HUES6 (cell line): ENCODE results near the gene ERMARD.
A peak's percentile ranks its signal among the peaks of the same experiment; 100 is the strongest.

Experiments
- H3K27ac ChIP-seq: 2 replicates; pipeline ENCODE4 v1.7.0; 2013; ENCODE audit warnings: low read depth, mild to moderate bottlenecking, low read length, inconsistent platforms
- H3K27me3 ChIP-seq: 2 replicates; pipeline ENCODE4 v1.6.1; 2013; ENCODE audit warnings: low read length; ENCODE audit not compliant: control insufficient read depth, insufficient read depth
- H3K36me3 ChIP-seq: 2 replicates; pipeline ENCODE4 v1.6.1; 2013; ENCODE audit warnings: low read length; ENCODE audit not compliant: control insufficient read depth, insufficient read depth
- H3K4me1 ChIP-seq: 2 replicates; pipeline ENCODE4 v1.6.1; 2013; ENCODE audit warnings: low read length; ENCODE audit not compliant: control insufficient read depth, insufficient read depth
- H3K4me3 ChIP-seq: 2 replicates; pipeline ENCODE4 v1.5.1; 2013; ENCODE audit warnings: low read depth, low read length
- H3K9ac ChIP-seq: one replicate; pipeline ENCODE4 v1.6.1; 2013; ENCODE audit warnings: mild to moderate bottlenecking, low read length
- H3K9me3 ChIP-seq: 2 replicates; pipeline ENCODE4 v1.6.1; 2013; ENCODE audit warnings: low read depth, low read length; ENCODE audit not compliant: control insufficient read depth, insufficient read depth

Gene ERMARD

GRCh38 chr6:169722362-169723199 lies 28.8 kb upstream of the ERMARD start:
- H3K27ac ChIP-seq, result no peak overlapping the region; the same call in 1 of the 2 replicates

GRCh38 chr6:169723200-169723909 lies 28.1 kb upstream of the ERMARD start:
- Histone ChIP-seq H3K4me3 (peak overlapping the region; percentile 92), H3K36me3 (peaks cover 6% of the 10 kb centered on the region; the same call in 1 of the 2 replicates), H3K9ac (peak overlapping the region; percentile 88), H3K27me3 (no peaks in the 10 kb centered on the region), H3K4me1 (peaks cover 10% of the 10 kb centered on the region), H3K27ac (no peak overlapping the region; the same call in 1 of the 2 replicates), H3K9me3 (no peaks in the 10 kb centered on the region)

More at GRCh38 chr6:169722362-169723199, 28.8 kb upstream of the ERMARD start:
- Histone ChIP-seq H3K27me3 (no peaks in the 10 kb centered on the region), H3K9me3 (no peaks in the 10 kb centered on the region), H3K4me1 (peaks cover 10% of the 10 kb centered on the region), H3K36me3 (peaks cover 8% of the 10 kb centered on the region; the same call in 1 of the 2 replicates), H3K9ac (peak overlapping the region; percentile 88), H3K4me3 (peak overlapping the region; percentile 92)

GRCh38 chr6:169723991-169724493 lies 27.4 kb upstream of the ERMARD start:
- H3K9me3 ChIP-seq, result no peaks in the 10 kb centered on the region
- H3K4me3 ChIP-seq, result peak overlapping the region; percentile 56
- H3K4me1 ChIP-seq, result peaks cover 10% of the 10 kb centered on the region
- H3K27me3 ChIP-seq, result no peaks in the 10 kb centered on the region
- peak overlapping the region; percentile 80 for H3K9ac ChIP-seq
- no peak overlapping the region for H3K27ac ChIP-seq
- H3K36me3 ChIP-seq, result peaks cover 4% of the 10 kb centered on the region; the same call in 1 of the 2 replicates

- H3K27me3 ChIP-seq, result no peaks in the 10 kb centered on the region
- H3K9ac ChIP-seq, result peak within 1 kb of the TSS; percentile 97
- peak within 1 kb of the TSS; percentile 92 for H3K27ac ChIP-seq
- H3K4me1 ChIP-seq, result peaks cover 10% of the 10 kb centered on the region
- peak within 1 kb of the TSS; percentile 92 for H3K4me3 ChIP-seq
- H3K36me3 ChIP-seq, result no peaks in the 10 kb centered on the region
- H3K9me3 ChIP-seq, result no peaks in the 10 kb centered on the region
Observed at GRCh38 chr6:169724494-169725124, 26.8 kb upstream of the ERMARD start, which contains the start of gene PHF10. PHF10 (minus strand) TSS chr6:169724500; CDS start chr6:169723931, 569 bp downstream.

- Histone ChIP-seq H3K4me3 (peak overlapping the region; percentile 86), H3K36me3 (no peaks in the 10 kb centered on the region), H3K9me3 (no peaks in the 10 kb centered on the region), H3K9ac (peak overlapping the region; percentile 97), H3K27ac (peak overlapping the region; percentile 92), H3K4me1 (peaks cover 10% of the 10 kb centered on the region), H3K27me3 (no peaks in the 10 kb centered on the region)
Observed at GRCh38 chr6:169725125-169726048, 26.0 kb upstream of the ERMARD start.

GRCh38 chr6:169726049-169726400 lies 25.4 kb upstream of the ERMARD start:
- Histone ChIP-seq H3K4me1 (peaks cover 10% of the 10 kb centered on the region), H3K9me3 (no peaks in the 10 kb centered on the region), H3K27ac (no peak overlapping the region), H3K27me3 (no peaks in the 10 kb centered on the region), H3K36me3 (no peaks in the 10 kb centered on the region), H3K9ac (no peak overlapping the region), H3K4me3 (0 out of 2 replicates have a peak overlapping the region, but pooled peaks have one; percentile 5)

- Histone ChIP-seq H3K27ac (no peak overlapping the region), H3K9ac (no peak overlapping the region), H3K9me3 (no peaks in the 10 kb centered on the region), H3K4me1 (peaks cover 8% of the 10 kb centered on the region), H3K27me3 (no peaks in the 10 kb centered on the region), H3K4me3 (no peak overlapping the region), H3K36me3 (no peaks in the 10 kb centered on the region)
Observed at GRCh38 chr6:169726963-169727362, 24.5 kb upstream of the ERMARD start.

- H3K4me1 ChIP-seq, result no peaks in the 10 kb centered on the region; the same call in 1 of the 2 replicates
- H3K9ac ChIP-seq, result no peak overlapping the region
- no peaks in the 10 kb centered on the region for H3K36me3 ChIP-seq
- no peak overlapping the region for H3K27ac ChIP-seq
- no peaks in the 10 kb centered on the region for H3K9me3 ChIP-seq
- no peak overlapping the region for H3K4me3 ChIP-seq
- no peaks in the 10 kb centered on the region for H3K27me3 ChIP-seq
Observed at GRCh38 chr6:169729961-169730360, 21.5 kb upstream of the ERMARD start.

- H3K4me3 ChIP-seq, result no peak overlapping the region
Observed at GRCh38 chr6:169738204-169738975, 13.0 kb upstream of the ERMARD start.

More at GRCh38 chr6:169738204-169738975, 13.0 kb upstream of the ERMARD start:
- Histone ChIP-seq H3K4me1 (peaks cover 6% of the 10 kb centered on the region), H3K9ac (no peak overlapping the region), H3K9me3 (no peaks in the 10 kb centered on the region), H3K36me3 (no peaks in the 10 kb centered on the region), H3K27ac (no peak overlapping the region), H3K27me3 (no peaks in the 10 kb centered on the region)
